GM21528 (cell line): ENCODE measurements around the gene PDE4A.

ENCODE experiments used
- ATAC-seq: cut with Tn5 transposase; IDR thresholded peaks from one replicate; pipeline ENCODE4 v1.9.1; 2021; ENCODE audit warnings: mild to moderate bottlenecking, moderate library complexity; ENCODE audit not compliant: unreplicated experiment, low FRiP score

The PDE4A gene

DNA sequence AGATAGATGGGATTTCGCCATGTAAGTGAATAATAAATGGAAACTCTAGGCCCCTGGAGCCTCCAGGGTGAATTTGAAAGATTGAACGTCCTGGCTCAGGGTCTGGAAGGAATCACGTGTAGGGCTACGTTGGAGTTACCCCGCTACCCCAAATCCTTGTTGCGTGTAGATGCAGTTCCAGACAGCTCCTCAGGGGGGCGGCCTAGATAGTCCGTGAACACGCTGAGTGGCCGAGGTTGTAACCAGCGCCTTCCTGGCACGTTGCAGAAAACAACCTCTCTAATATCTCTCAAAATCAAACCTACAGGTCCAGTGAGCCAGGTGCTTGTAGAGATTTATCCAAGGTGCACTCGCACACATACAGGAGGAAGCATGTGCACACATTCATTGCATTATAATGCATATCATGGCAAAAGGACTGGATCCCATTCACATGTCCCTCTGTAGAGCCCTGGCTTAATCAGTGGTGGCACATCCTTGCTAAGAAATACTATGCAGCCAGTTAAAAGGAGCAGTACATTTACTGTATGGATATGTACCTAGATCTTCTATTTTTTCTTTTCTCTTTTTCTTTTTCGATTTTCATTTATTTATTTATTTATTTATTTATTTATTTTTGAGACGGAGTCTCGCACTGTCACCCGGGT lies 85.4 kb downstream of the PDE4A start:
- no peak for ATAC-seq

- ATAC-seq = no peak
Observed at GRCh38 chr19:10508036-10508435, 87.7 kb downstream of the PDE4A start.

GRCh38 chr19:10508707-10509106 lies 88.4 kb downstream of the PDE4A start:
- no peak for ATAC-seq

GRCh38 chr19:10510301-10510802 lies 90.0 kb downstream of the PDE4A start:
- no peak for ATAC-seq

- no peak for ATAC-seq
Observed at GRCh38 chr19:10513223-10513622, 92.9 kb downstream of the PDE4A start.

DNA sequence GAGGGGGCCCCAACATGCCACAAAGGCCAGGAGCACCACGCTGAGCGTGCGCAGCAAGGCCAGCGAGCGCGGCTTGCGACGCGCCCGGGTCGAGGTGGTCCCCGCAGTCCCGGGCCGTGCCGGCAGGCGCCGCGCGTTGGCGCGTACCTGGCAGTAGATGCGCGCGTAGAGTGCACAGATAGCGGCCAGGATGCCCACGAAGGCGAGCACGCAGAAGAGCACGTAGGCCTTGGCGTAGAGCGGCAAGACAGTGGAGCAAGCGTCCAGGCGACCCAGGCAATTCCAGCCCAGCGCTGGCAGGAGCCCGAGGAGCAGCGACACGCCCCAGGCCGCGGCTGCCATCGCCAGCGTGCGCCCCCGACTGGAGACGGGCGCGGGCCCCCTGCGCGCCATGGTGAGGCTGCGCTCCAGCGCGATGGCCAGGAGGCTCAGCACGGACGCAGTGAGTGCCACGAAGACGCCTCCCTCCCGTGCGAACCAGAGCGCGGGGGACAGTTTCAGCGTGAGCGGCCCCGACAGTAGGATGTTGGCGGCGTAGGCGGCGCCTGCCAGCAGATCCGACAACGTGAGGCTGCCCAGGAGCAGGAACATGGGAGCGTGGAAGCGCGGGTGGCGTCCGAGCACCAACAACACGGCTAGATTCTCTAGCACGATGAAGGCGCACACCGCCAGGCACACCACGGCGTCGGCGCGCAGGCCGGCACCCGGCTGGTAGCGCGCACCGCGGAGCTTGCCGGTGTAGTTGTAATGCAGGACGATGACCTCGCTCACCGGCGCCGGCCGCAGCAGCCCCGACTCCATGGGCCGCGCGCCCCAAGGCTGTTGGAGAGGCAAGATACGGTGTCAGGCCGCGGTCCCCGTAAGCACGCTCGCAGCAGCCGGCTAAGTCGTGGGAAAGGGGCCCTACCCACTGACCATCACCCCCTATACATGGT lies 94.1 kb downstream of the PDE4A start:
- no peak for ATAC-seq

DNA sequence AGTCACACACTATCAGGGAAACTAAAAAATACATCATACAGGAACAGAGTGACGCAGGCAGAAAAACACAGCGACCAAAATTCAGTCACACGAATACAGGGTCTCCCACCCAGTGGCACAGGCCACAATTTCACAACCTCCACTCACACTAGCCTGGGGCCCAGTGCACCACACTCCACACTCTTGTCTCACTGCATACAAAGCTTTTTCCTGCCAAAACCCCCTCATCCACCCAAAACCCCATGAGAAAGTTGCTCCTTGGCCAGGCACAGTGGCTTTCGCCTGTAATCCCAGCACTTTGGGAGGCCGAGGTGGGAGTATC lies 95.7 kb downstream of the PDE4A start:
- ATAC-seq = no peak

- ATAC-seq = no peak
Observed at GRCh38 chr19:10516671-10517286, 96.4 kb downstream of the PDE4A start.

DNA sequence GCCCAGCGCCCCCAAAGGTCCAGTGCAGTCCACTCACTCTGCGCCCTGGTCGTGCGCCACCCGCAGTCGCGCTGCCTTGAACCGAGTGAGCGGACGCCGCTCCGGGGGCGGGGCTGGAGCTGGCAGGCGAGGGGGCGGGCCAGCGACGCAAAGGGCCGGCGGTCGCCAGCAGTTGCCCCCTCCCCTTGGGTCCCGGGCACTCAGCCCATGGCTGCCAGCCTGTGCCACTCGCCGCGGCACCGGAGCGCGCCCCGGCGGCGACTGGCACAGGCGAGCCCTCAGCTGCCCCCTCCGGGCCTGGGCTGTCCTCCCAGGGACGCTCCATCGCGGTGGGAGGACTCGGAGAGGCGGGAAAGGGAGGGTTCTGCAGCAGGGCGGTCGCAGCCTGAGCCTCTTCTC lies 97.0 kb downstream of the PDE4A start, which contains the start of gene S1PR5:
Gene S1PR5, minus strand, starts transcription at position 87 of the 399 bp plus-strand sequence. CDS start 2,436 bp downstream, outside the sequence.
- no peak for ATAC-seq

DNA sequence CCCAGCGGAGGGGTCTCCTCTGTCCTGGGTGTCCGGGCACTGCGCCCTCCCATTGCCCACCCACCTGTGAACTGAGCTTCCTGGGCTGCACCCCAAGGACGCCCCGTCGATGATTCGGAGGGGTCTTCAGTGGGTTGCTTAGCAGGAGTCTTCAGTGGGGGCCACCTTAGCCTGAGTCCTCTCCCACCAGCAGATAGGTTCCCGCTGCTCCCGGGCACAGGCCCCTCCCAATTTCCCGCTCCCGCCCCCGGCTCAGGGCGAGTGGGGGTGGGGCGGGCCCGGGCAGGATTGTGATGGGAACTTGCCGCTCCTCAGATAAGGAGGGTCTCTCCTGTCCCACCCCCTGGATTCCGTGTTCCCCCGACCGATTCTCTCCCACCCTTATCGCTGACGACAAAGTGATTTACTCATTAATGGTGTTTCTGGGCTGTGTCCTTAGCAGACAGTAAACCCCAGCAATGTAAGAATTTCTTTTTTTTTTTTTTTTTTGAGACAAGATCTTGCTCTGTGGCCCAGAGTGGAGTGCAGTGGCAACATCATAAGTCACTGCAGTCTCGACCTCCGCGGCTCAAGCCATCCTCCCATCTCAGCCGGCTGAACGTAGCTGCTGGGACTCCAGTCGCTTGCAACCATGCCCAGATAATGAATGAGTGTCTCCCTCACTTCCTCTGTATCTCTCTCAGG lies 97.6 kb downstream of the PDE4A start:
- no peak for ATAC-seq

- ATAC-seq = no peak
Observed at GRCh38 chr19:10518444-10519361, 98.4 kb downstream of the PDE4A start.
